ENCODE data around the gene ABL1. TPM values are rescaled to one million over a fixed set of nuclear protein-coding genes. Genes with fewer than 3 reads are reported as not detected.

The ABL1 gene
- total RNA-seq, 1 experiment from 2014 or later, result 83.6 TPM

DNA sequence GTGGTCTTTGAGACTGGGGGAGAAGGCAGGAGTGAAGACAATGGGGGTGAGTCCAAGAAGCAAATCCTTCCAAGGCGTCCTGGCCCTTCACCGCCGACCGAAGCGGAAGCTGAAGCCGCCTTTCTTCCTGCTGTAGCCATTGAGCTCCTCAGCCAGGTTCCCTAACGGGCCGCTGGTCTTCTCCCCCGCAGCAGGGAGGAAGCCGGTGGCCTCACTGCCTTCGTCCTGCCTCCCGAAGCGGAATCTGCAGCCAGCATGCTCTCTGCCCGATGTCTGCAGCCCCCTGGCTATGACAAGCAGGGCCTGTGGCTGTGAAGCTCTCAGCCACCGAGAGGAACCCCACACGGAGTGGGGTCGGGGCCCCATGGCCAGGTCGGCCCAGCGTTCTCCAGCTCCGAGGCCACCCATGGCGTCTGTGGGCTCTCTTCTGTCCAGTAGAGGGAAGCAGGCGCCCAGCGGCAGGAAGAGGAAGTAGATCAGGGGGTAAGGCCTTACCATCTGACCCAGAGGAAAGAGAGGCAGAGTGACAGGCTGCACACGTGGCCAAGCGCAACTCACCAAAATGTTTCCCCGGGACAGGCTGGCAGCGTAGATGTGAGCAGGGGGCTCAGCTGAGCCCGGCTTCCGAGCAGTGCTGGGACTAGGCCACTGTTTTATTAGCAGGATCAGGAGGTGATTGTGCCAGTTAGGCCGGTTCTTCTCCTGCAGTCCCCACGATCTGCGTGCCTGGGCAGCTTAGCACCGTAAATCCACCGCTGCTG lies 58.5 kb downstream of the ABL1 start:
- H4K5ac ChIP-seq (ENCODE audit: insufficient read length, low read depth, low read length), result no peak overlapping the region
- H3K27ac ChIP-seq (ENCODE audit: insufficient read length, low read depth, low read length), result no peak overlapping the region
- H3T11ph ChIP-seq (ENCODE audit: low read length), result no peak overlapping the region
- WGBS (ENCODE audit: extremely low coverage, insufficient read length, low lambda C conversion rate), result no CpG with 5 or more reads among the region's 34 CpGs
- peak; percentile 59 for TF ChIP-seq CTCF (conservative IDR thresholded peaks at IDR 0.05)
- H3K14ac ChIP-seq (ENCODE audit: insufficient read depth, low read length), result no peak overlapping the region
- H3K56ac ChIP-seq (ENCODE audit: insufficient read length, low read depth, low read length), result no peak overlapping the region
- H3K4me2 ChIP-seq (ENCODE audit: insufficient read depth, insufficient read length, low read length), result no peak overlapping the region
- Mint-ChIP-seq H3K27me3 (ENCODE audit: low read depth) (no peaks in the 10 kb centered on the region; the same call in 1 of the 2 replicates), H3K4me1 (peaks cover 2 to 9% of the 10 kb centered on the region in 2 experiments; a peak in 1 of 4 replicates), H3K9me3 (no peaks in the 10 kb centered on the region; a peak in 1 of 5 replicates), H3K4me3 (no peak overlapping the region), H3K27ac (peak overlapping the region; percentile 22 to 61 (median 38); a peak in 3 of 7 replicates), H3K36me3 (ENCODE audit: insufficient read depth in 1 of 3, low read depth in 3 of 3) (peaks cover 0 to 27% (median 2%) of the 10 kb centered on the region in 3 experiments)
- no peak overlapping the region for H2BK15ac ChIP-seq (ENCODE audit: low read depth, low read length)
- H3K4me1 ChIP-seq (ENCODE audit: insufficient read depth, low read length), result no peaks in the 10 kb centered on the region
- H3K4ac ChIP-seq (ENCODE audit: low read depth, low read length), result no peak overlapping the region
- H2BK120ac ChIP-seq (ENCODE audit: low read depth, low read length, poor library complexity, severe bottlenecking), result no peak overlapping the region
- no peak overlapping the region for H2BK20ac ChIP-seq (ENCODE audit: low read depth, low read length, poor library complexity, severe bottlenecking)
- H3K27me3 ChIP-seq (ENCODE audit: insufficient read depth, low read length), result no peaks in the 10 kb centered on the region
- H2AK5ac ChIP-seq (ENCODE audit: insufficient read length, low read length), result no peak overlapping the region
- H3K9me3 ChIP-seq (ENCODE audit: control insufficient read depth, low read depth, low read length), result no peaks in the 10 kb centered on the region
- no peak overlapping the region for H2BK5ac ChIP-seq (ENCODE audit: insufficient read length, low read length)
- no peak overlapping the region for H4K91ac ChIP-seq (ENCODE audit: insufficient read length, low read depth, low read length)
- no peak overlapping the region for H3K18ac ChIP-seq (ENCODE audit: insufficient read length, low read depth, low read length)
- peak; percentile 29 for DNase-seq
- no peak overlapping the region for H2BK12ac ChIP-seq (ENCODE audit: insufficient read length, low read depth, low read length)
- no peak overlapping the region for H2AFZ ChIP-seq (ENCODE audit: low read length)
- H3K9ac ChIP-seq (ENCODE audit: extremely low read depth, insufficient read length, low read length), result no peak overlapping the region
- H3K79me2 ChIP-seq (ENCODE audit: insufficient read depth, low read length), result no peaks in the 10 kb centered on the region
- H3K23me2 ChIP-seq (ENCODE audit: insufficient read length, low read depth, low read length, poor library complexity, severe bottlenecking), result no peaks in the 10 kb centered on the region
- H4K20me1 ChIP-seq (ENCODE audit: control insufficient read depth, insufficient read depth, insufficient read length), result no peaks in the 10 kb centered on the region
- H4K8ac ChIP-seq (replicated peaks; ENCODE audit: insufficient read length, low read depth, low read length), result no peak overlapping the region
- H3K79me1 ChIP-seq (ENCODE audit: insufficient read depth, low read depth, low read length, poor library complexity, severe bottlenecking), result no peaks in the 10 kb centered on the region
- H3K23ac ChIP-seq (ENCODE audit: insufficient read length, low read depth, low read length), result no peak overlapping the region
